TTC549 (cell line): ENCODE results near the gene SCYGR2.
"Not testable (repeated sequence)": the region's sequence is repeated elsewhere in the genome, so short reads cannot be mapped to it uniquely, and the experiment has no call there.

Experiments used
- FAIRE-seq: peaks from 2 replicates; lab custom pipeline; 2012; peaks lifted over from hg19 to GRCh38; lab: Jason Lieb, UNC

Gene SCYGR2

GRCh38 chr2:227598835-227599503 lies at the start of gene SCYGR2:
Gene SCYGR2, plus strand, starts transcription at chr2:227598893. Its CDS starts 0 bp downstream, at chr2:227598893.
- FAIRE-seq = not testable (repeated sequence)

- no peak for FAIRE-seq
Measured at GRCh38 chr2:227551836-227552235, 46.9 kb upstream of the SCYGR2 start.

GRCh38 chr2:227562581-227562980 lies 36.1 kb upstream of the SCYGR2 start:
- no peak for FAIRE-seq

GRCh38 chr2:227565080-227565479 lies 33.6 kb upstream of the SCYGR2 start:
- FAIRE-seq = no peak

- no peak for FAIRE-seq
Measured at GRCh38 chr2:227566012-227566411, 32.7 kb upstream of the SCYGR2 start.

GRCh38 chr2:227568852-227569169 lies 29.9 kb upstream of the SCYGR2 start:
- FAIRE-seq = no peak

GRCh38 chr2:227570615-227571014 lies 28.1 kb upstream of the SCYGR2 start:
- no peak for FAIRE-seq

GRCh38 chr2:227576110-227576509 lies 22.6 kb upstream of the SCYGR2 start:
- no peak for FAIRE-seq

- FAIRE-seq = no peak
Measured at GRCh38 chr2:227576812-227577211, 21.9 kb upstream of the SCYGR2 start.

- no peak for FAIRE-seq
Measured at GRCh38 chr2:227577555-227577954, 21.1 kb upstream of the SCYGR2 start.

GRCh38 chr2:227578642-227579041 lies 20.1 kb upstream of the SCYGR2 start:
- FAIRE-seq = no peak

GRCh38 chr2:227579791-227580190 lies 18.9 kb upstream of the SCYGR2 start:
- no peak for FAIRE-seq

- no peak for FAIRE-seq
Measured at GRCh38 chr2:227582369-227582768, 16.3 kb upstream of the SCYGR2 start.

GRCh38 chr2:227592694-227593387 lies 5.9 kb upstream of the SCYGR2 start:
- no peak for FAIRE-seq

- no peak for FAIRE-seq
Measured at GRCh38 chr2:227595797-227596196, 2.9 kb upstream of the SCYGR2 start.

- FAIRE-seq = no peak
Measured at GRCh38 chr2:227597036-227597435, 1.7 kb upstream of the SCYGR2 start.

GRCh38 chr2:227597998-227598397 lies 695 bp upstream of the SCYGR2 start:
- no peak for FAIRE-seq

- no peak for FAIRE-seq
Measured at GRCh38 chr2:227602358-227602757, 3.7 kb downstream of the SCYGR2 start.

- FAIRE-seq = no peak
Measured at GRCh38 chr2:227606476-227606875, 7.8 kb downstream of the SCYGR2 start.

- FAIRE-seq = no peak
Measured at GRCh38 chr2:227607941-227608340, 9.2 kb downstream of the SCYGR2 start.

- FAIRE-seq = no peak
Measured at GRCh38 chr2:227608561-227609338, 10.1 kb downstream of the SCYGR2 start.

GRCh38 chr2:227610123-227610522 lies 11.4 kb downstream of the SCYGR2 start:
- FAIRE-seq = no peak

GRCh38 chr2:227612546-227613271 lies 14.0 kb downstream of the SCYGR2 start:
- no peak for FAIRE-seq
